GM18867 (cell line): ENCODE measurements around the gene PRCD.

ENCODE experiments used
- ATAC-seq: cut with Tn5 transposase; IDR thresholded peaks from one replicate; pipeline ENCODE4 v1.9.1; 2021; ENCODE audit warnings: mild to moderate bottlenecking, moderate library complexity; ENCODE audit not compliant: unreplicated experiment

Gene PRCD

DNA sequence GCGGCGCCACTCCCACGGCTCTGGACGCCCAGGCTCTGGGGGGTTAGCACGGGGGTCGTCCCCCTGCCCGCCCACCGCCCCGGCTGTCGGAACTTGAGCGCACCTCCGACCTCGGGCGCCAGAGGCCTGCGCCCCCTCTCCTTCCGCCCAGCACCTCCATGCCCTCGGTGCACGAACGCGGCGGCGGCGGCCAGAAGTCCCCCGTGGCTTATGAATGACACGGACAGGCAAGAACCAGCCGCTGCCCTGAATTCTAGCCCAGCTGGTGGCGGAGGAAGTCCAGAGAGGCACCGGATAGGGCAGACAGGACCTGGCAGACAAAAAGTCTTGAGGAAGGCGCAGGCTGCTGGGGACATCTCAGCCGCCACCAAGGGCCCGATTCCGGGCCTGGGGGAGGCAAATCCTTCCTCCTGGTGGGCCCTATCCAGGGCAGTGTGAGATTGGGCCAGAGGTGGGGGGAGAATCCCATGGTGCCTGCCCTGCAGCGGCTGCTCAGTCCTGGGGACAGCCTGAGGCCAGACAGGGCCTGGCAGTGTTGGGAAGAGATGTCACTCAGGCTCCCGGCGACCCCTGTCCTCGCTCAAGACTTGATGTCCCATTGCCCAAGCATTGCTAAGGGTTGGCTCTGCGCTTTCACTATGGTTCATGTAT is 1.4 kb upstream of the PRCD start:
- no peak for ATAC-seq

GRCh38 chr17:76538941-76539570 is 788 bp upstream of the PRCD start:
- no peak for ATAC-seq

- ATAC-seq: no peak
These were observed 797 bp downstream of the PRCD start for GRCh38 chr17:76540381-76541300.

- ATAC-seq: no peak
These were observed 2.1 kb downstream of the PRCD start for GRCh38 chr17:76541739-76542454.

GRCh38 chr17:76542566-76542971 is 2.7 kb downstream of the PRCD start:
- ATAC-seq: no peak

DNA sequence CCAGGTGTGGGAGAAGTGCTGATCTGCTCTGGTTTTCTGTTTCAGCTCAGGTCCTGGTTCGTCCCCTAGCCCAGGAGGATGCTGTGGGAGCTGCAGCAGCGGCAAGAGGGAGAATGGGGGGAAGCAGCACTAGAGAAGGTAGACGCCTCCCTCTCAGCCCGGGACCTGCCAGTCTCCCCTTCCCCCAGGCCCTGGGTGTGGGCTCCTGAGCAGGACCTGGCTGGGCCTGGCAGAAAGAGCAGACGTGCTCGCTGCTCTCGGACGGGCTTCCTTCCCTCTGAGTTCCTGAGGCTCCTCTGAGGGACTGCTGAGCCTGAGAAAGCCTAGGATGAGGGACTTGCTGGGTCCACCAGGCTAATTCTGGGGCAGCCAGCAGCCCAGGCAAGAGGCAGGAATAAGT is 3.1 kb downstream of the PRCD start:
- ATAC-seq: no peak

GRCh38 chr17:76543482-76543825 is 3.6 kb downstream of the PRCD start:
- no peak for ATAC-seq

- no peak for ATAC-seq
These were observed 4.1 kb downstream of the PRCD start for GRCh38 chr17:76543826-76544545.

DNA sequence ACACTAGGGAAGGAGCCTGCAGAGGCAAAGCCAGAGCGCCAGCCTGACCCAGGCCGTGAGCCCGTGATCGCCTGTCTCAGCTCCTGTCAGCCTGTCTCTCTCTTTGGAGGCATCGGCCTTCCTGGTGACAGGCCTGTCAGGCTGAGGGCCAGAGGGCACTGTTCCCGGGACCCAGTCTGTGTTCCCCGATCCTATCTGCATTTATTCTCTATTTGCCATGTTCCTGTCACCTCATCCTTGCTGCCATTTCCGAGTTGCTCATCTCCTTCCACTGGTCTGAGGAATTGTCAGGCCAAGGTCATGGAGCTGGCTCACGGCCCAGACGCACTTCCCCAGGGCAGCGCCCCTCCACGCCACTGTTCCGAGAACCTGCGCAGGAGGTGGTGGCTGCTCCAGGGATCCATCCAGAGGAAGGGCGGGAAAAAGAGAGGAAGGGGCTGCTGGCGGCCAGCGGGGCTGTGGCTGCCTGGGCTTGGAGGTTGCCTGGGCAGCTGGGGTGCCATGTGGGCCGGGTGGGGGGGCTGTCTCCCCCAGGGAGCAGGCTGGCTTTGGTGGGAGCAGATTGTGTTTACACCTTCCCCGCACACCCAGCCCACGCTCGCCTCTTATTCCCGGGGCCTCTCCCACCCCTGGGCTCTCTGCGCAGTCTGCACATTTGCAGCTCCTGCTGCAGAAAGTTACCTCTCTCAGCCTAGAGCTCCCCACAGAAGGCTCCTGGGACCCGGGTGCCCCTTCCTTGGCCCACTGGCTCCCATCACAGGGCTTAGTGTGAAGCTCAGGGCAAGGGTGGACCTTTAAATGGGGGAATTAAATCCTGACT is 4.9 kb downstream of the PRCD start:
- ATAC-seq: no peak

DNA sequence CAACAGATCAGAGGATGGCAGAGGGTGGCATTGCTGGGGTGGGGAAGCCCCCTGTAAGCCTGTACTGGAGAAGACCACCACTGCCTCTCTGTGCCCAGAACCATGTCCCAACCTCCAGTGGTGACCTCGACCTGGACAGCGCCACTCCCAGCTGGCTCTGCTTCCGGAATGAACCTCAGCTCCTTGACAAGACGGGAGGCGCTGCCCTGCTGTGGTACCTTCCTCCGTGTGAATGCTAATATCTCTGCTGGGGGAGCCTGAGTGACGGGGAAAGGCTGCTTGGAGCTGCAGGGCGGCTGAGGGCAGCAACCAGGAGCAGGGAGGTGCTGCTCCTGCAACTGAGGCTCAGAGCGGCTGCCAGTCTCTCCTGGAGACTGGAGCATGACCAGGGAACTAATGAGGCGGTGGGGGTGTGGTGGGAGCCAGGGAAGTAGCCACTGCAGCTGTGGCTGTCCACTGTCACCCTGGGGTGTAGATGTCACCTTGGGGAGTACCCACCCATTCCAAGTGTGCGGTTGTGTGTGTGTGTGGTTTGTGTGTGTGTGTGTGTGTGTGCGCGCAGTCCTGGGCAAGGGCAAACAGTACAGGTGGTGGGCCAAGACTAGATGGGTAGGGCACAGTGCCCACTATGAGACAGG is 6.2 kb downstream of the PRCD start:
- no peak for ATAC-seq

- no peak for ATAC-seq
These were observed 6.8 kb downstream of the PRCD start for GRCh38 chr17:76546556-76547182.

- no peak for ATAC-seq
These were observed 7.4 kb downstream of the PRCD start for GRCh38 chr17:76547183-76547641.

DNA sequence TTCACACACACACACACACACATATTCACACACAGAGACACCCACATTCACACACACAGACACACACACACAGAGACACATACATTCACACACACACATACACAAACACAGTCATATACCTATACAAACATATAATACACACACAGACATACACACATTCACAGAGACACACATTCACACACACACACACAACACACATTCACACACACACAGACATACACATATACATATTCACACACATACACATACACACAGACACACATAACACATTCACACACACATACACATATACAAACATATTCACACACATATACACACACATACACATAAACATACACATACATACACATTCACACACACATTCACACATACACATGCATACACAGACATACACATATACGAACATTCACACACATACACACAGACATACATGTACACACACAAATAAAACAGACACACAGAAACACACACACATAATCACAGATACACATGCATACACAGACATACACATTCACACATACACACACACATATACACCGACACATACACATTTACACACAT is 7.9 kb downstream of the PRCD start:
- ATAC-seq: no peak

GRCh38 chr17:76548378-76549214 is 8.8 kb downstream of the PRCD start:
- ATAC-seq: no peak

DNA sequence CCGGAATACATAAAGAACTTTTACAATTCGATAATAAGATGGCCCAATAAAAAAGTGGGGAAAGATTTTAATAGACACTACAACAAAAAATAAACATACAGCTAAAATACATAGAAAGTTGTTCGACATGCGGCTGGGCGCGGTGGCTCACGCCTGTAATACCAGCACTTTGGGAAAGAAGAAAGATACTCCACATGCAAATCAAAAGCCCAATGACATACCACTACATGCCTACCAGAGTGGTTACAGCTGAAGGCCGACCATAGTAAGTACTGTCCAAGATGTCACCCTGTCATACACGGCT is 9.3 kb downstream of the PRCD start:
- ATAC-seq: no peak

DNA sequence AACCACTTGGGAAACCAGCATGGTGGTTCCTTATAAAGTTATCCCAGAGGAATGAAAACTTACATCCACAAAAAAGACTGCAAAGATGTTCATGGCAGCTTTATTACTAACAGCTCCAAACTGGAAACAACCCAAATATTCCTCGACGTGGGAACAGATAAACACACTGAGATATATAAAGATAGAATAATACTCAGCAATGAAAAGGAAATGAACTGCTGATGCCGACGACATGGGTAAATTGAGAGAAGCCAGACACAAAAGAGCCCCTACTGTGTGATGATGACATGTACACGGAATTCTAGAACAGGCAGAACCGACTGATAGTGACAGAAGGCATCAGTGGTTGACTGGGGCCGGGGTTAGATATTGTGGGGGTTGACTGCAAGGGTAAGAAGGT is 9.7 kb downstream of the PRCD start:
- no peak for ATAC-seq

DNA sequence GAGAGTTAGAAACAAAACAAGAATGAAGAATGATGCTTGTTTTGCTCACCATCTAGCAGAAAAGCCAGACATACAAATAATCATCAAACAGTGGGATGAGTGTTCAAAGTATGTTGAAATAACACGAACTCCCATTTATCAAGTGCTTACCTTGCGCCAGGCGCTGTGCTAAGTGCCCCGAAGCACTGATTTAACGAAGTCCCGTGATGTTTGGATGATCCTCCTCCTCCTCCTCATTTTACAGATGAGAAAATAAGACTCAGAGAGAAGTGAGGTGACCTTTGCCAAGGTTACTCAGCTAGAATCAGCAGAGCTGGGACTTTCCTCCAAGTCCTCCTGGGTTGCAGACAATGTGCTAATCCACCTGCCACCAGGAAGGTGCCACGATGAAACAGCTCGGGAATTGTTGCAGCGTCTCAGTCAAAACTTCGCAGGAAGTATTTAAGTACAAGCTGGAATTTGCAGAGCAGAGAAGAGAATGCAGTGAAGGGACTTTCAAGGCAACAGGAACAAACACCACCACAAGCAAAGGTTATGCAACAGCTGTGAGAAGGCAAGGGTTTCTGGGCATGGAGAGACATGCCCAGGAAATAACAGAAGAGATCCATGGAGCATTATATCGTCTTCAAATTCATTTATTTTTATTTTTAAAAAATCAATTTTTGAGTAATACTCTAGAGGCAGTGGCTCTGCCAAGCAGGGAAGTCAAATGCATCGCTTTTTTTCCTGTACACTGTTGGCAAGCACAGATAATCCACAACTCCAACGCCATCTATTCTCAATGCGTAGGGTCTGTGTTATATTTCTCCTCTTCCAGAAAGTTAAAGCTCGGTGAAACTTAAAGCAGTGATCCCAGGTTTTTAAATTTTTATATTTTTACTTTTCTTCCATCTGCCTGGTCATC is 11.1 kb downstream of the PRCD start:
- no peak for ATAC-seq
